ENCODE data around the gene SYNGR2. TPM values are rescaled to one million over a fixed set of nuclear protein-coding genes. Genes with fewer than 3 reads are reported as not detected.
A peak's percentile ranks its signal among the peaks of the same experiment; 100 is the strongest.

The SYNGR2 gene
- total and polyA plus RNA-seq, 9 of the 15 experiments (the other 6 are each of a cell fraction or from before 2014, with no cell fraction given) = 1.4 to 173 (median 87.8) TPM

- no peak for TF ChIP-seq ZNF696 (CRISPR knock-in tag; conservative IDR thresholded peaks at IDR 0.05)
- TF ChIP-seq PTRF (tag; IDR thresholded peaks at IDR 0.05) = no peak
- TF ChIP-seq RBM39 (optimal IDR thresholded peaks at IDR 0.05; ENCODE audit: low read depth, low read length) = no peak
- no peak for TF ChIP-seq MAFK (IDR thresholded peaks at IDR 0.05; ENCODE audit: low read length)
- no peak for TF ChIP-seq CBX5 (IDR thresholded peaks at IDR 0.05; ENCODE audit: borderline replicate concordance, low read depth)
- no peak for TF ChIP-seq ADNP (tag; IDR thresholded peaks at IDR 0.05)
- no peak for TF ChIP-seq SMAD2 (IDR thresholded peaks at IDR 0.05; ENCODE audit: low read depth, low read length)
- TF ChIP-seq STAT5A (IDR thresholded peaks at IDR 0.05; ENCODE audit: borderline replicate concordance, low read length) = no peak
- no peak for TF ChIP-seq CBFB (CRISPR knock-in tag; IDR thresholded peaks at IDR 0.05)
- no peak for TF ChIP-seq ZNF551 (CRISPR knock-in tag; IDR thresholded peaks at IDR 0.05)
- no peak for TF ChIP-seq ZBTB49 (CRISPR knock-in tag; IDR thresholded peaks at IDR 0.05; ENCODE audit: borderline replicate concordance)
- no peak for TF ChIP-seq C11orf30 (IDR thresholded peaks at IDR 0.05; ENCODE audit: low read depth)
- no peak for TF ChIP-seq PML (IDR thresholded peaks at IDR 0.05; ENCODE audit: low read length)
- no peak for TF ChIP-seq CGGBP1 (CRISPR knock-in tag; IDR thresholded peaks at IDR 0.05)
- TF ChIP-seq SRSF9 (IDR thresholded peaks at IDR 0.05; ENCODE audit: borderline replicate concordance, low read depth, low read length) = no peak
- TF ChIP-seq ZNF699 (CRISPR knock-in tag; IDR thresholded peaks at IDR 0.05; ENCODE audit: insufficient replicate concordance) = no peak
- no peak for TF ChIP-seq MXI1 (IDR thresholded peaks at IDR 0.05; ENCODE audit: low read depth, low read length)
- TF ChIP-seq SRF (CRISPR knock-in tag; IDR thresholded peaks at IDR 0.05) = no peak
- no peak for TF ChIP-seq EP400 (IDR thresholded peaks at IDR 0.05)
- TF ChIP-seq RCOR1 (IDR thresholded peaks at IDR 0.05; ENCODE audit: borderline replicate concordance in 1 of 2, low read depth in 2 of 2, low read length in 2 of 2) = peak in 1 of 2 experiments; percentile 44; a peak in 1 of 4 replicates
- peak; percentile 81 for TF ChIP-seq RB1 (IDR thresholded peaks at IDR 0.05; ENCODE audit: low read depth)
- TF ChIP-seq ARID3B (CRISPR knock-in tag; IDR thresholded peaks at IDR 0.05; ENCODE audit: borderline replicate concordance) = no peak
- no peak for TF ChIP-seq BCOR (IDR thresholded peaks at IDR 0.05)
- TF ChIP-seq TSHZ1 (CRISPR knock-in tag; IDR thresholded peaks at IDR 0.05) = no peak
These were observed 8.2 kb downstream of the SYNGR2 start (continued) for GRCh38 chr17:78176548-78177025.

All from K562 (cell line).